Neural progenitor cell (in vitro differentiated cells): ENCODE measurements around the gene MARS1. TPM values are rescaled to one million over a fixed set of nuclear protein-coding genes. Genes with fewer than 3 reads are reported as not detected.

Experiments used
- DNase-seq: peaks from one replicate; pipeline ENCODE4 v3.0.0-alpha.2; 2016; ENCODE audit warnings: low spot score
- H2AFZ ChIP-seq: fragments of 200-600 bp; sonication (generic); replicated peaks from 2 replicates; pipeline ENCODE4 v1.6.1; 2016; ENCODE audit warnings: antibody characterized with exemption
- H3F3A ChIP-seq: fragments of 200-600 bp; sonication (generic); 2 replicates; pipeline ENCODE4 v1.6.1; 2016; ENCODE audit warnings: antibody characterized with exemption, low read depth
- H3K27ac ChIP-seq: fragments of 200-600 bp; sonication (generic); 2 replicates; pipeline ENCODE4 v1.5.1; 2016; ENCODE audit warnings: mild to moderate bottlenecking
- H3K27me3 ChIP-seq: fragments of 200-600 bp; sonication (generic); 2 replicates; pipeline ENCODE4 v1.6.1; 2016; ENCODE audit warnings: mild to moderate bottlenecking, moderate library complexity
- H3K36me3 ChIP-seq: fragments of 200-600 bp; sonication (generic); 2 replicates; pipeline ENCODE4 v1.5.1; 2016
- H3K4me1 ChIP-seq: fragments of 200-600 bp; sonication (generic); 2 replicates; pipeline ENCODE4 v1.6.1; 2016; ENCODE audit warnings: mixed run types
- H3K4me2 ChIP-seq: fragments of 200-600 bp; sonication (generic); 2 replicates; pipeline ENCODE4 v1.6.1; 2016
- H3K4me3 ChIP-seq: fragments of 200-600 bp; sonication (generic); 2 replicates; pipeline ENCODE4 v1.5.1; 2016
- H3K79me2 ChIP-seq: fragments of 200-600 bp; sonication (generic); 2 replicates; pipeline ENCODE4 v1.6.1; 2016; ENCODE audit warnings: low read depth
- H3K9ac ChIP-seq: fragments of 200-600 bp; sonication (generic); 2 replicates; pipeline ENCODE4 v1.6.1; 2016
- H3K9me3 ChIP-seq: fragments of 200-600 bp; sonication (generic); 2 replicates; pipeline ENCODE4 v1.5.1; 2016; ENCODE audit warnings: low read depth
- H4K20me1 ChIP-seq: fragments of 200-600 bp; sonication (generic); 2 replicates; pipeline ENCODE4 v1.6.1; 2016; ENCODE audit warnings: low read depth
- H3K27ac Mint-ChIP-seq: 3 replicates; pipeline ENCODE4 v1.8.0; 2021; ENCODE audit warnings: mixed read lengths
- H3K27me3 Mint-ChIP-seq: 2 replicates; pipeline ENCODE4 v1.8.0; 2022; ENCODE audit warnings: low read depth, mild to moderate bottlenecking, inconsistent platforms, moderate library complexity, mixed read lengths; ENCODE audit not compliant: insufficient read depth
- H3K36me3 Mint-ChIP-seq: 3 replicates; pipeline ENCODE4 v1.8.0; 2021; ENCODE audit warnings: mixed read lengths
- H3K4me1 Mint-ChIP-seq: 3 replicates; pipeline ENCODE4 v1.8.0; 2021; ENCODE audit warnings: mixed read lengths
- H3K4me3 Mint-ChIP-seq: 3 replicates; pipeline ENCODE4 v1.8.0; 2021; ENCODE audit warnings: mild to moderate bottlenecking, moderate library complexity, mixed read lengths
- H3K9me3 Mint-ChIP-seq: 3 replicates; pipeline ENCODE4 v1.8.0; 2020; ENCODE audit warnings: mixed read lengths
- CTCF ChIP-seq: fragments of 200-600 bp; sonication (generic); IDR thresholded peaks from 2 replicates; pipeline ENCODE4 v1.5.1; 2017; ENCODE audit warnings: antibody characterized with exemption, mild to moderate bottlenecking
- EZH2 ChIP-seq: fragments of 200-600 bp; sonication (generic); IDR thresholded peaks from 2 replicates; pipeline ENCODE4 v1.6.1; 2017; ENCODE audit warnings: antibody characterized with exemption, mild to moderate bottlenecking, moderate library complexity
- EZH2phosphoT487 ChIP-seq: fragments of 200-600 bp; sonication (generic); IDR thresholded peaks from 2 replicates; pipeline ENCODE4 v1.6.1; 2017; ENCODE audit warnings: antibody characterized with exemption
- total RNA-seq: library from RNA; depleted of rRNA; stranded (reverse); fragments of >200 nt; gene quantifications from 2 replicates; pipeline ENCODE4 v1.2.3, GENCODE V29; 2015; ENCODE audit warnings: low replicate concordance

Gene MARS1
- total RNA-seq, 1 donor from 2014 or later = 109 TPM

- no peaks in the 10 kb centered on the region for H3K9me3 Mint-ChIP-seq
- no peaks in the 10 kb centered on the region for H3K36me3 ChIP-seq
- peaks cover 51% of the 10 kb centered on the region for H3K27me3 Mint-ChIP-seq
- H3K4me3 Mint-ChIP-seq = no peak overlapping the region
- H3K9me3 ChIP-seq = no peaks in the 10 kb centered on the region
- no peaks in the 10 kb centered on the region for H4K20me1 ChIP-seq
- H3F3A ChIP-seq = peaks cover 3% of the 10 kb centered on the region
- H3K27ac ChIP-seq = no peak overlapping the region
- peaks cover 43% of the 10 kb centered on the region for H3K27me3 ChIP-seq
- DNase-seq = no peak
- no peak for TF ChIP-seq CTCF
- no peak for TF ChIP-seq EZH2phosphoT487
- no peak for TF ChIP-seq EZH2
- H3K4me2 ChIP-seq = no peak overlapping the region
- no peaks in the 10 kb centered on the region for H3K79me2 ChIP-seq
- no peak overlapping the region for H3K4me3 ChIP-seq
- H3K4me1 Mint-ChIP-seq = no peaks in the 10 kb centered on the region
- H2AFZ ChIP-seq = no peak overlapping the region
- H3K27ac Mint-ChIP-seq = no peak overlapping the region
- H3K4me1 ChIP-seq = peaks cover under 1% of the 10 kb centered on the region
- no peaks in the 10 kb centered on the region for H3K36me3 Mint-ChIP-seq
- no peak overlapping the region for H3K9ac ChIP-seq
Observed at GRCh38 chr12:57470286-57470969, 17.4 kb upstream of the MARS1 start.

GRCh38 chr12:57470970-57471656, 16.8 kb upstream of the MARS1 start:
- TF ChIP-seq EZH2phosphoT487 (no peak), EZH2 (no peak), CTCF (no peak)
- H3K4me1 Mint-ChIP-seq = no peaks in the 10 kb centered on the region
- Histone ChIP-seq H2AFZ (no peak overlapping the region), H3K4me3 (no peak overlapping the region), H3K4me2 (no peak overlapping the region), H4K20me1 (peaks cover 2% of the 10 kb centered on the region), H3K9ac (no peak overlapping the region), H3K27ac (no peak overlapping the region), H3K79me2 (no peaks in the 10 kb centered on the region), H3K36me3 (no peaks in the 10 kb centered on the region), H3K4me1 (peaks cover 7% of the 10 kb centered on the region), H3K27me3 (peaks cover 50% of the 10 kb centered on the region), H3K9me3 (no peaks in the 10 kb centered on the region), H3F3A (peaks cover 3% of the 10 kb centered on the region)
- H3K27ac Mint-ChIP-seq = no peak overlapping the region
- no peak for DNase-seq
- no peaks in the 10 kb centered on the region for H3K36me3 Mint-ChIP-seq
- no peak overlapping the region for H3K4me3 Mint-ChIP-seq
- H3K9me3 Mint-ChIP-seq = no peaks in the 10 kb centered on the region
- H3K27me3 Mint-ChIP-seq = peaks cover 45% of the 10 kb centered on the region

- Histone ChIP-seq H3K36me3 (no peaks in the 10 kb centered on the region), H3K4me3 (no peak overlapping the region), H3K4me1 (peaks cover 11% of the 10 kb centered on the region), H3F3A (peaks cover 3% of the 10 kb centered on the region), H3K9ac (no peak overlapping the region), H3K27me3 (peaks cover 55% of the 10 kb centered on the region), H3K79me2 (no peaks in the 10 kb centered on the region), H3K27ac (no peak overlapping the region), H3K9me3 (no peaks in the 10 kb centered on the region), H4K20me1 (peaks cover 2% of the 10 kb centered on the region), H3K4me2 (no peak overlapping the region), H2AFZ (no peak overlapping the region)
- no peak overlapping the region for H3K27ac Mint-ChIP-seq
- no peaks in the 10 kb centered on the region for H3K9me3 Mint-ChIP-seq
- DNase-seq = no peak
- H3K27me3 Mint-ChIP-seq = peaks cover 44% of the 10 kb centered on the region
- no peaks in the 10 kb centered on the region for H3K36me3 Mint-ChIP-seq
- TF ChIP-seq EZH2 (no peak), CTCF (no peak), EZH2phosphoT487 (no peak)
- H3K4me1 Mint-ChIP-seq = no peaks in the 10 kb centered on the region
- no peak overlapping the region for H3K4me3 Mint-ChIP-seq
Observed at GRCh38 chr12:57471661-57472060, 16.2 kb upstream of the MARS1 start.
